ENCODE results near the gene TNFAIP8.

Gene TNFAIP8

GRCh38 chr5:119445544-119445943 lies 89.7 kb downstream of the TNFAIP8 start:
- Histone ChIP-seq H3K4me1 (ENCODE audit: control insufficient read depth, low read length) (no peaks in the 10 kb centered on the region), H3K9me3 (ENCODE audit: control insufficient read depth, insufficient read depth, low read length) (0 out of 2 replicates have a peak, but pooled peaks cover 4% of the 10 kb centered on the region), H3K27ac (ENCODE audit: low read depth, low read length) (no peak overlapping the region), H3K79me2 (ENCODE audit: control insufficient read depth, low read length) (no peaks in the 10 kb centered on the region), H3K27me3 (ENCODE audit: control insufficient read depth, low read length) (no peaks in the 10 kb centered on the region), H3K4me3 (ENCODE audit: low read length) (no peak overlapping the region), H4K20me1 (ENCODE audit: control insufficient read depth, insufficient read depth, low read depth, low read length) (no peaks in the 10 kb centered on the region), H3K36me3 (ENCODE audit: control insufficient read depth, low read length) (no peaks in the 10 kb centered on the region), H3F3A (ENCODE audit: control insufficient read depth, insufficient read depth) (no peaks in the 10 kb centered on the region), H3K9me2 (replicated peaks; ENCODE audit: control insufficient read depth, low read length) (no peaks in the 10 kb centered on the region), H3K4me2 (ENCODE audit: low read length) (no peak overlapping the region)
- TF ChIP-seq EZH2phosphoT487 (IDR thresholded peaks at IDR 0.05; ENCODE audit: borderline replicate concordance, low read length) (no peak), CTCF (IDR thresholded peaks at IDR 0.05; ENCODE audit: low read depth, low read length, poor library complexity, severe bottlenecking) (no peak)

Measured in DOHH2 (cell line).